CD8-positive, alpha-beta memory T cell (primary cell): ENCODE results near the gene LRWD1. TPM values are rescaled to one million over a fixed set of nuclear protein-coding genes. Genes with fewer than 3 reads are reported as not detected.
"Not testable (repeated sequence)": the region's sequence is repeated elsewhere in the genome, so short reads cannot be mapped to it uniquely, and the experiment has no call there.

Experiments used
- CTCF ChIA-PET: fragments of 350-600 bp; sonication (Branson Sonifier 250); formaldehyde crosslinking; loops from one replicate; lab custom pipeline; 2021; ENCODE audit warnings: antibody characterized with exemption; lab: Charles Lee
- POLR2A ChIA-PET: fragments of 350-600 bp; sonication (Branson Sonifier 250); formaldehyde crosslinking; loops from one replicate; lab custom pipeline; 2021; ENCODE audit warnings: antibody characterized with exemption; lab: Charles Lee
- DNase-seq, 5 donors: peaks; one replicate each; pipeline versions ENCODE4 v3.0.0 to v3.0.0-alpha.2; 2020 to 2022; ENCODE audit warnings: mixed read lengths in 1 of 5
- H3K27ac ChIP-seq: one replicate; pipeline ENCODE4 v1.7.0; 2013; ENCODE audit warnings: low read depth, mild to moderate bottlenecking, low read length, moderate library complexity
- H3K27me3 ChIP-seq: 2 replicates; pipeline ENCODE4 v1.7.0; 2013; ENCODE audit warnings: low read length, mild to moderate bottlenecking; ENCODE audit not compliant: insufficient read depth, poor library complexity, severe bottlenecking
- H3K36me3 ChIP-seq: 2 replicates; pipeline ENCODE4 v1.7.0; 2013; ENCODE audit warnings: mild to moderate bottlenecking, low read length, moderate library complexity; ENCODE audit not compliant: insufficient read depth
- H3K4me1 ChIP-seq: 2 replicates; pipeline ENCODE4 v1.7.0; 2013; ENCODE audit warnings: mild to moderate bottlenecking, low read length, moderate library complexity; ENCODE audit not compliant: insufficient read depth
- H3K4me3 ChIP-seq: 2 replicates; pipeline ENCODE4 v1.7.0; 2013; ENCODE audit warnings: mild to moderate bottlenecking, low read length
- H3K9me3 ChIP-seq: 2 replicates; pipeline ENCODE4 v1.7.0; 2013; ENCODE audit warnings: mild to moderate bottlenecking, low read length
- H3K27ac Mint-ChIP-seq, 8 donors: one replicate each; pipeline ENCODE4 v1.8.0; 2020 to 2021; ENCODE audit warnings: mixed read lengths in 8 of 8, mild to moderate bottlenecking in 6 of 8, inconsistent platforms in 3 of 8, moderate library complexity in 3 of 8
- H3K27me3 Mint-ChIP-seq, 2 donors: one replicate each; pipeline ENCODE4 v1.8.0; 2020 to 2021; ENCODE audit warnings: mixed read lengths in 2 of 2, mild to moderate bottlenecking in 1 of 2, moderate library complexity in 1 of 2
- H3K36me3 Mint-ChIP-seq, 3 donors: one replicate each; pipeline ENCODE4 v1.8.0; 2020 to 2021; ENCODE audit warnings: mixed read lengths in 3 of 3, inconsistent platforms in 1 of 3, mild to moderate bottlenecking in 1 of 3
- H3K4me1 Mint-ChIP-seq, 3 donors: one replicate each; pipeline ENCODE4 v1.8.0; 2020 to 2021; ENCODE audit warnings: mixed read lengths in 3 of 3, inconsistent platforms in 1 of 3, mild to moderate bottlenecking in 1 of 3
- H3K4me3 Mint-ChIP-seq, 7 donors: one replicate each; pipeline ENCODE4 v1.8.0; 2020 to 2021; ENCODE audit warnings: mixed read lengths in 7 of 7, mild to moderate bottlenecking in 6 of 7, moderate library complexity in 4 of 7, inconsistent platforms in 2 of 7
- H3K9me3 Mint-ChIP-seq, 5 donors: one replicate each; pipeline ENCODE4 v1.8.0; 2020 to 2022; ENCODE audit warnings: mixed read lengths in 5 of 5, mild to moderate bottlenecking in 3 of 5, moderate library complexity in 2 of 5, inconsistent platforms in 1 of 5
- polyA plus RNA-seq: library from polyadenylated mRNA; unstranded; fragments of 300-500 nt; fragmentation: Illumina TruSeq; gene quantifications from one replicate; pipeline ENCODE4 v1.2.3, GENCODE V29; 2021
- total RNA-seq, 2 experiments: library from RNA; stranded (reverse); gene quantifications; one replicate each; pipeline ENCODE4 v1.2.3, GENCODE V29; 2021

Gene LRWD1
- total and polyA plus RNA-seq, 3 experiments from 2014 or later = 14.6 to 30.1 (median 29.9) TPM

GRCh38 chr7:102479982-102480637, 15.3 kb downstream of the LRWD1 start:
- H3K4me3 Mint-ChIP-seq, H3K4me3 ChIP-seq, POLR2A ChIA-PET, H3K27ac ChIP-seq, H3K9me3 Mint-ChIP-seq, H3K36me3 ChIP-seq, DNase-seq, H3K27me3 ChIP-seq, CTCF ChIA-PET, H3K9me3 ChIP-seq, H3K36me3 Mint-ChIP-seq, H3K4me1 Mint-ChIP-seq, H3K4me1 ChIP-seq, H3K27me3 Mint-ChIP-seq: not testable (repeated sequence)
- H3K27ac Mint-ChIP-seq = peak overlapping the region in 1 of 8 donors; percentile 73

- H3K9me3 Mint-ChIP-seq, H3K36me3 Mint-ChIP-seq, H3K4me1 Mint-ChIP-seq, H3K9me3 ChIP-seq, DNase-seq, H3K4me3 ChIP-seq, H3K36me3 ChIP-seq, H3K27ac ChIP-seq, H3K4me3 Mint-ChIP-seq, H3K4me1 ChIP-seq, POLR2A ChIA-PET, H3K27me3 Mint-ChIP-seq, H3K27me3 ChIP-seq, CTCF ChIA-PET, H3K27ac Mint-ChIP-seq: not testable (repeated sequence)
These were observed 17.2 kb downstream of the LRWD1 start for GRCh38 chr7:102481962-102482361.

DNA sequence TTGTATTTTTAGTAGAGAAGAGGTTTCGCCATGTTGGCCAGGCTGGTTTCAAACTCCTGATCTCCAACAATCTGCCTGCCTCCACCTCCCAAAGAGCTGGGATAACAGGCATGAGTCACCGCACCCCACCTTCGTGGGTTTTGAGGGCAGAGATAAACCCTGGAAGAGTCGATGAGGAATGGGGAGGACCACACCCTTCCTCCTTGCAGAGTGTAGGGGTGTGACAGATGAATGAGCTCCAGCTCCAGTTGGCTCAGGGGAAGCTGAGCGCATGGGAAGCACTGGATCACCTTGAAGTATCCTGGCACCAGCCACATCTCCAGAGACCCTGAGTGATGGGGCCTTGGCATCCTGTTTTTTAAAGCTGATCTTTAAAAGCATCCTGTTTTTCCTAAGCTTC, 19.5 kb downstream of the LRWD1 start:
- H3K4me1 ChIP-seq, H3K4me1 Mint-ChIP-seq, H3K4me3 Mint-ChIP-seq, H3K27me3 ChIP-seq, H3K4me3 ChIP-seq, H3K9me3 ChIP-seq, H3K36me3 ChIP-seq, POLR2A ChIA-PET, H3K27ac Mint-ChIP-seq, H3K27ac ChIP-seq, CTCF ChIA-PET, H3K9me3 Mint-ChIP-seq, H3K36me3 Mint-ChIP-seq, DNase-seq, H3K27me3 Mint-ChIP-seq: not testable (repeated sequence)

- H3K4me1 ChIP-seq, H3K4me3 Mint-ChIP-seq, H3K27ac Mint-ChIP-seq, POLR2A ChIA-PET, H3K27me3 Mint-ChIP-seq, CTCF ChIA-PET, H3K36me3 ChIP-seq, H3K36me3 Mint-ChIP-seq, H3K4me3 ChIP-seq, H3K27me3 ChIP-seq, H3K27ac ChIP-seq, H3K9me3 Mint-ChIP-seq, H3K4me1 Mint-ChIP-seq, H3K9me3 ChIP-seq: not testable (repeated sequence)
- DNase-seq = peak; percentile 37 to 56 (median 53)
These were observed 25.8 kb downstream of the LRWD1 start for GRCh38 chr7:102490529-102491075.

- POLR2A ChIA-PET, DNase-seq, H3K9me3 Mint-ChIP-seq, H3K36me3 Mint-ChIP-seq, CTCF ChIA-PET, H3K4me3 ChIP-seq, H3K27me3 ChIP-seq, H3K27ac Mint-ChIP-seq, H3K36me3 ChIP-seq, H3K27me3 Mint-ChIP-seq, H3K27ac ChIP-seq, H3K9me3 ChIP-seq, H3K4me1 Mint-ChIP-seq, H3K4me1 ChIP-seq: not testable (repeated sequence)
- H3K4me3 Mint-ChIP-seq = peak overlapping the region in 1 of 7 donors; percentile 29
These were observed 28.6 kb downstream of the LRWD1 start for GRCh38 chr7:102493220-102493935.

GRCh38 chr7:102494026-102494425, 29.2 kb downstream of the LRWD1 start:
- H3K36me3 Mint-ChIP-seq, H3K27me3 Mint-ChIP-seq, H3K4me1 ChIP-seq, H3K4me1 Mint-ChIP-seq, H3K27ac Mint-ChIP-seq, H3K9me3 Mint-ChIP-seq, H3K27ac ChIP-seq, H3K27me3 ChIP-seq, H3K9me3 ChIP-seq, H3K36me3 ChIP-seq, POLR2A ChIA-PET, H3K4me3 ChIP-seq, CTCF ChIA-PET: not testable (repeated sequence)
- DNase-seq = peak in 1 of 5 donors; percentile 43
- peak overlapping the region in 1 of 7 donors; percentile 29 for H3K4me3 Mint-ChIP-seq

DNA sequence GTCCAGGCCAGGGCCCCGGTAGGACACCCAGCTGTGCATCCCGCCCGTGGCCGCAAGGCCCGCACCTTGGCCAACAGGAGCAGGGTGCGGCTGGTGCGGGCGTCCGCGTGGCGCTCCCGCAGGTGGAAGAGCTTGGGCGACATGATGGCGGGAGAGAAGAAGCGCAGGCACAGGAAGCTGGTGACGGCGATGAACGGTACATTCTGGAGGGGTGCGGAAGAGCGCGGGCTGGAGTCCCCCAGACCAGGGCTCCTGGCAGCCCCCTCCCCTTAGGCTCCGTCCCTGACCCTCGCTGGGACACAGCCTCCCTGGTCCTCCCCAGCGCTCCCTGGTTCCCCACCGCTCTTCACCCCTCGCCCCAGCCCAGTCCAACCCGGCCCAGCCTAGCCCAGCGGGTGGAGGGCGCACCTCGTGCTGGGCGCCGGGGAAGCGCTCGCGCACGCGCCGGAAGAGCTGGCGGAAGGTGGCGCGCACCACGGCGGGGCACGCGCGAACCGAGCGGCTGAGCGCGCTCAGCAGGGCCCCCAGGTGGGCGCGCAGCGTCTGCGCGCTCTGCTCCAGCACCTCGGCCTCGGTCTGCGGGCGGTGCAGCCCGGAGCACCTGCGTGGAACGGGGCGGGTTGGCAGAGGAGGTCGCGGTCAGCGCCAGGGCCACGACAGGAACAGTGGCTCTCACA, 29.8 kb downstream of the LRWD1 start:
- H3K9me3 ChIP-seq, H3K27me3 Mint-ChIP-seq, H3K4me3 Mint-ChIP-seq, H3K4me1 ChIP-seq, H3K4me3 ChIP-seq, H3K27me3 ChIP-seq, H3K36me3 ChIP-seq, DNase-seq, H3K9me3 Mint-ChIP-seq, H3K27ac ChIP-seq, H3K36me3 Mint-ChIP-seq, POLR2A ChIA-PET, H3K4me1 Mint-ChIP-seq, H3K27ac Mint-ChIP-seq, CTCF ChIA-PET: not testable (repeated sequence)

DNA sequence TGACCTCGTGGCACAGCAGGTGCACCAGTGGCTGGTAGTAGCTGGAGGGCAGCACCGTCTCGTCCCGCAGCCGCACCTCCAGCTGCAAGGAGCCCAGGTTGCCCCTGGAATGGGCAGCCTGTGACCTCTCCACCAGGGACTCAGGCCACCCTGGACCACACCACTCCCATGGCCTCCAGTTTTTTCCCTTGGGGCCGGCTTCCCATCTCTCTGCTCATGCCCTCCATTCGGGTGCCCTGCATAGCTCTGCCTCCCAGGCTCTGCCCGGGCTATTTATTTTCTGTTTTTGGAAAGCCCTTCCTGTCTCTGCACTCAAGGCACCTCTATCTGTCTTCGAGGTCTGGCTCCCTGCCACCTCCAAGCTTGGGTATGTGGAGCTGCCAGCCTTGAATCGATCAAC, 32.1 kb downstream of the LRWD1 start:
- H3K36me3 Mint-ChIP-seq, H3K27me3 ChIP-seq, DNase-seq, H3K4me3 Mint-ChIP-seq, CTCF ChIA-PET, H3K27ac ChIP-seq, POLR2A ChIA-PET, H3K27ac Mint-ChIP-seq, H3K4me3 ChIP-seq, H3K27me3 Mint-ChIP-seq, H3K4me1 Mint-ChIP-seq, H3K9me3 ChIP-seq, H3K36me3 ChIP-seq, H3K9me3 Mint-ChIP-seq, H3K4me1 ChIP-seq: not testable (repeated sequence)
